HG02938 (cell line): Measurements from ENCODE around the gene CYP4Z1.
A peak's percentile ranks its signal among the peaks of the same experiment; 100 is the strongest.
"Not testable (repeated sequence)": the region's sequence is repeated elsewhere in the genome, so short reads cannot be mapped to it uniquely, and the experiment has no call there.

Experiments used
- ATAC-seq: cut with Tn5 transposase; IDR thresholded peaks from one replicate; pipeline ENCODE4 v1.9.1; 2021; ENCODE audit warnings: mild to moderate bottlenecking, moderate library complexity; ENCODE audit not compliant: unreplicated experiment

Gene CYP4Z1

GRCh38 chr1:47126997-47127396, 60.0 kb downstream of the CYP4Z1 start:
- ATAC-seq: not testable (repeated sequence)

GRCh38 chr1:47128221-47128620, 61.2 kb downstream of the CYP4Z1 start:
- no peak for ATAC-seq

DNA sequence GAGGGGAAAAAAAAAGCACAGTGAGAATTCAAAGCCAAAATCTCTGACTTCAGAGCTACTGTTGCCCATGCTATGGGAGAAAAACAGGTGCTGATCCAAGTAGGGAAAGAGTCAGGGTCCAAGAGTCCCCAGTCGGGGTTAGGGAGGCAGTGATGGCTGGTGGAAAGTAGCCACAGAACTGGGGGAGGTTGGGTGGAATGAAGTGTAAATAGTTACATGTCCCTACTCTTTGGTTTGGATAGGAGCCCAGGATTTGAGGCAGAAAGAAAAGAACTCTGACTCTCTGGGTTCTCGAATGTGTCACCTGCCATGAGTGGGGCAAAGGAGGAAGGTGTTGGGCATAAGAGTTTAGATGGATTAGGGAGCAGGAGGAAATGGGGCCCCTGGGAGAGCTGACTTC, 61.8 kb downstream of the CYP4Z1 start:
- not testable (repeated sequence) for ATAC-seq

DNA sequence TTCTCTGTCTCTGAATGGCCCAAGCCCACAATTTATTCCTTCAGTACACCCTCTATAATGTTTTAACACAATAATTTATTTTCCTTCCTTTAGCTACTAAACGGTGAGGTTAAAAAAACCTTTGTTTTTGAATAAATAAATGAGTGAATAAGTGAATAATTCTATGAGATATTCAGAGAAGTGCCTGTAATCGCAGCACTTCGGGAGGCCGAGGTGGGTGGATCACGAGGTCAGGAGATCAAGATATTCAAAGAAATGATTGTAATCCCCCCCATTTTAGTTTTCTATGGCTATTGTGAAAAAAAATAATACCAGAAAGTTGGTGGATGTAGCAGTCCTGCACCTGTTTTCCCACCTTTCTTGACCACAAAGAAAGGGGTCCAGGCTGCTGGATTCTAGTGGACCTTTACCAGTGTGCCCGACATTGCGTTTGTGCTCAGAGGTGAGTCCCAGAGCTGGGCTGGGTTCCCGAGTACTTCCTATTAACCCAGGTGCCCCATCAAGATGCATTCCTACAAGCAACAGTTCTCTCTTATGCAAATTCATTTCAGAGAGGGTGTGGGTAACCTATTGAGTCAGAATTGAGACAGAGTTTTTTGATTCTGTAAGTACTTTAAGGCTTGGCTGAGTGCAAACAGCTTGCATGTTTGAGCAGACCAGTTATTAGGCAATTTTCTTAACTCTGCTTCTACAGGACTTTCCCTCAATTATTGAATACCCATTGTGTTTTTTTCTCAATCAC, 62.6 kb downstream of the CYP4Z1 start:
- ATAC-seq: not testable (repeated sequence)

GRCh38 chr1:47132665-47133064, 65.6 kb downstream of the CYP4Z1 start:
- ATAC-seq: not testable (repeated sequence)

- no peak for ATAC-seq
These were observed 70.2 kb downstream of the CYP4Z1 start, which contains the start of gene CYP4A22 for GRCh38 chr1:47137198-47137597. Gene CYP4A22, plus strand, starts transcription at chr1:47137441. Its CDS starts 45 bp downstream, at chr1:47137486.

DNA sequence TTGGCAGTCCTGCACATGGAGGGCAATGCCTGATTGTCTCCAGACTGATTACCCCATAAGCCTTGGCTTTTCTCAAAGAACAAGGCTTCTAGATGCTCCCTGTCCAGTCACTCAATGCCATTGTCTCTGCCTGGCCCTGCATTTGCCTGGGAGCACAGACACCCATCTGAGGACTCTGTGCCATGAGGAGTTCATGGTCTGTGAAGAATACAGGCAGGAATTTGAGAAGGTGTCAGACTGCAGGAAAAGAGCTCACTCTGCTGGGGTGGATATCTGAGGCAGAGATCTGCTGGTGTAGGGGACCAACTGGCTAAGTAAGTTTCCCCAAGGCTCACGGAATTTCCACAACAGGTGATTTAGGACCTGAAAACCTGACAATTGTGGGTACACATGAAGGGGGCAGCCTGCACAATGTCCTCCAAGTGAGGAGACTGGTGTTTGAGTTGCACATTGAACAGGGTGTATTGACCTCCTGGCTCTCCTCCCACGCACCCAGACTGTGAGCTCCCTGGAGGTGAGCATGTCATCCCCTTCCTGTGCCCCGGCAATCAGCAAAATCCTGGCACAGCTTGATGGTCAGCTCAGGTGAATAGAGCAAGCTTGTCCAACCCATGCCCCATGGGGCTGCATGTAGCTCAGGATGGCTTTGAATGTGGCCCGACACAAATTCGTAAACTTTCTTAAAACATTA, 71.0 kb downstream of the CYP4Z1 start:
- no peak for ATAC-seq

DNA sequence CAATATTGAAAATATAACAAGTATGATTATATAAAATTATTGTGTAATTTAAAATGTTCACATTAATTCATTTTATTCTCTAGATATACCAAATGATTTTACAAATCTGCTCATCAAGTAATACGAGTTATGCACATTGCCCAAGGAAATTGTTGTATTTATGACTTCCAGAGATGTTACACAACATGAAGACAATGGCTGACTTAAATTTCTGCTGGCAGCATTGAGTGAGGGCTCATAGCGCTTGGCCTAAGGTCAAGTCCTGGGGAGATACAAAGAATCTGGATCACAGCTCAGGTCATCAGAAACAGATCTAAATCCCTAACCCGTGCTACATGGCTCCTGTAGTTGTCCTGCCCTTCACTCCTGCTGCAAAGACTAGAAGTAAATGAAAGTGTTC, 73.3 kb downstream of the CYP4Z1 start:
- ATAC-seq: not testable (repeated sequence)

DNA sequence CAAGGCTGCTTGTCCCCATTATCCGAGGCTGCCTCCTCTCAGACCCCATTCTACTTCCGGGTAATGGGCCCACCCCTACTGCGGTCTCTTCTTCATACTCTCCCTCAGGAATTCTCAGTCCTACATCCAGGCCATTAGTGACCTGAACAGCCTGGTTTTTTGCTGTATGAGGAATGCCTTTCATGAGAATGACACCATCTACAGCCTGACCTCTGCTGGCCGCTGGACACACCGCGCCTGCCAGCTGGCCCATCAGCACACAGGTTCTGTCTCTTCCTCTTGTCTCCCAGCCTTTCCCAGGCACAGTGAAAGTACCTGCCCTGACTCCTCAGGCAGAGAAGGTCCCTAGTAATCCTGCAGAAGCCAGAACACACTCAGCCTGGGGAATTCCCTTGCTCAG, 76.6 kb downstream of the CYP4Z1 start:
- not testable (repeated sequence) for ATAC-seq

DNA sequence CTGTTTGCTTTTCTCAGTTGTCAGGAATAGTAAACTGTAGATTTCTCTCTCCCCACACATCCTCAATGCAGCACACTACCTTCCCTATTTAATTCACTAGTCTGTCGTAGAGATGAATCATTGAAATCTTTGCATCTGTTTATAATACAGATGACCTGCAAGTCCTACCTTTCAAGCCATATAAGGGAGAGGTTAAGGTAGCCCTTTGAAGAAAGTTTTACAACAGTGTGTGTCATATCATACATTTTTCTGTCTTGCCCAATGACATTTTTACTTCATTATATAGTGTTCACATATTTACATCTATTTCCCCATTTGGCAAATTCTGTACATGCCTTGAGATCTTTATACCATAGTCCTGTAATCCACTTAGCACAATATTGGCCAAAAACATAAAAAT, 79.5 kb downstream of the CYP4Z1 start:
- not testable (repeated sequence) for ATAC-seq

GRCh38 chr1:47147047-47147785, 80.2 kb downstream of the CYP4Z1 start:
- ATAC-seq: no peak

GRCh38 chr1:47149162-47149561, 82.1 kb downstream of the CYP4Z1 start:
- not testable (repeated sequence) for ATAC-seq

DNA sequence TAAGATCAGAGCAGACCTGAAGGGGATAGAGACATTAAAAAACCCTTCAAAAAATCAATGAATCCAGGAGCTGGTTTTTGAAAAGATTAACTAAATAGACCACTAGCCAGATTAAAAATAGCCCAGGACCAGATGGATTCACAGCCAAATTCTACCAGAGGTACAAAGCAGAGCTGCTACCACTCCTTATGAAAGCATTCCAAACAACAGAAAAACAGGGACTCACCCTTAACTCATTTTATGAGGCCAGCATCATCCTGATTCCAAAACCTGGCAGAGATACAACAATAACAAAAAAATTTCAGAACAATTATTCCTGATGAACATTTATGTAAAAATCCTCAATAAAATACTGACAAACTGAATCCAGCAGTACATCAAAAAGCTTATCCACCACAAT, 89.4 kb downstream of the CYP4Z1 start:
- not testable (repeated sequence) for ATAC-seq

DNA sequence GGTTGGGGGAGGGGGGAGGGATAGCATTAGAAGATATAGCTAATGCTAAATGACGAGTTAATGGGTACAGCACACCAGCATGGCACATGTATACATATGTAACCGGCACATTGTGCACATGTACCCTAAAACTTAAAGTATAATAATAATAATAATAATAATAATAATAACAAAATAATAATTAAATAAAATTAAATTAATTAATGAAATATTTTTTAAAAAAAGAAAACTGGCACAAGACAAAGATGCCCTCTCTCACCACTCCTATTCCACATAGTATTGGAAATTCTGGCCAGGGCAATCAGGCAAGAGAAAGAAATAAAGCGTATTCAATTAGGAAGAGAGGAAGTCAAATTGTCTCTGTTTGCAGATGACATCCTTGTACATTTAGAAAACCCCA, 90.9 kb downstream of the CYP4Z1 start:
- ATAC-seq: not testable (repeated sequence)

DNA sequence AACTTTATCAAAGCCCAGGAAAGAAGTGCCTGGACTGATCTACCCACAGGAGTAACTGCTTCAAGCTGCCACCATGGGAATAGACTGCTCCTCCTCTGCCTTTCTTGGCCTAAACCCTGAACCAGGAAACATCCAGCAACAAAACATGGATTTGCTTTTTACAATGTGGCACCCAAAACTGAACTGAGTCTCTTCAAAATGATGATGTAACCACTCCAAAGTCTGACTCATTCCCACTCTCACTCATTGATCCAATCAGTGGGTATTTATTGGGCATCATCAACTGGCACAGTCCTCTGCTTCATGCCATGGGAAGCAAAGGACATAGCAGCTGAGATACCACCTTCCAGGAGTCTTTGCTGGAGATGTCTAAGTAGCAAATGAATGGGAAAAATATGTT, 93.7 kb downstream of the CYP4Z1 start:
- no peak for ATAC-seq

DNA sequence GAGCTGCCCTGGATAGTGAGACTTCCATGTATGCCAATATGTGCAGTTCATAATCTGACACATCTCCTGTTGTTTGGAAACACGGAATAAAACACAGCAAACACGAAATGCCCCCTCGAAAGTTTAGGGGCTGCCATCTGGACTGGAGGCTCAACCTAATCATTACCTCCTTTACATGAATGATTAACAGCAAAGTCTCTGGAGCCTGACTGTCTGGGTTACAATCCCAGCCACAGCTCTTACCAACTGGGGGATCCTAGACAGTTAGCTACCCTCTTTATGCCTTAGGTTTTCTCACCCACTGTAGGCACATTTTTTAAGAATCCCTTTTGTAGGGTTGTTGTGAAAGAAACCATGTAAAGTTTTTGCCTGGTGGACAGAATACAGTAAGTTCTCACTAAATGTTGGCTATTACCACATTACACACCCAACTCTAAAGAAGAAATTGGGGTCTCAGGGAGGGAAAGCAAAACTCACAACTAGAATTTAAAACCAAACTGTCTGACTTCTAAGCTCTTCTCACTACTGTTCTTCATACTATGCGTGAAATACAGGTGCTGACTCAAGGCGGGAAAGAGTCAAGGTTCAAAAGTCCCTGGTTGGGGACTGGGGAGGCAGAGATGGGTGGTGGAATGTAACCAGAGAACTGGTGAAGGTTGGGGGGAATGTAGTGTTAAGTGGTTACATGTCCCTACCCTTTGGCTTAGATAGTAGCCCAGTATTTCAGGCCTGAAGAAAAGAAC, 94.4 kb downstream of the CYP4Z1 start:
- peak; percentile 89 for ATAC-seq

GRCh38 chr1:47164552-47164951, 97.5 kb downstream of the CYP4Z1 start:
- no peak for ATAC-seq
